GM12878 (cell line): ENCODE data around the gene SNX13. TPM values are rescaled to one million over a fixed set of nuclear protein-coding genes. Genes with fewer than 3 reads are reported as not detected.

Source experiments
- ATAC-seq: fragments of 200-7000 bp; cut with Tn5 transposase; 3 replicates; pipeline ENCODE4 v1.9.1; 2020; ENCODE audit warnings: mild to moderate bottlenecking, moderate library complexity
- BruUV-seq: library from RNA; stranded (reverse); fragments of 400-500 nt; replicated peaks from 2 replicates; lab custom pipeline; 2021; lab: Mats Ljungman, UMichigan
- CTCF ChIA-PET: fragments of 300-600 bp; sonication (Branson Sonifier 250); formaldehyde crosslinking; extraction: SDS; loops from one replicate; lab custom pipeline; 2021; ENCODE audit warnings: inconsistent platforms; lab: Yijun Ruan, JAX
- POLR2A ChIA-PET: fragments of 350-600 bp; formaldehyde crosslinking; extraction: SDS; loops from one replicate; lab custom pipeline; 2021; ENCODE audit warnings: inconsistent platforms; lab: Charles Lee
- RAD21 ChIA-PET: fragments of 300-600 bp; sonication (Branson Sonifier 250); formaldehyde crosslinking; loops from one replicate; lab custom pipeline; 2023; ENCODE audit warnings: antibody characterized with exemption; ENCODE audit not compliant: unreplicated experiment; lab: Charles Lee
- SMC1A ChIA-PET: fragments of 300-600 bp; sonication (Branson Sonifier 250); formaldehyde crosslinking; loops from one replicate; lab custom pipeline; 2023; ENCODE audit not compliant: unreplicated experiment, uncharacterized antibody; lab: Charles Lee
- DNase-seq: peaks from one replicate; pipeline ENCODE4 v3.0.0-alpha.2; 2011; ENCODE audit warnings: low read depth, low spot score
- FAIRE-seq: peaks from 3 replicates; lab custom pipeline; 2011; peaks lifted over from hg19 to GRCh38; lab: Jason Lieb, UNC
- H2AFZ ChIP-seq: 2 replicates; pipeline ENCODE4 v1.6.0; 2011; ENCODE audit warnings: low read depth, low read length, control low read depth; ENCODE audit not compliant: control insufficient read depth
- H3K27ac ChIP-seq: 2 replicates; pipeline ENCODE4 v1.5.1; 2011; ENCODE audit warnings: control low read depth; ENCODE audit not compliant: control insufficient read depth, insufficient read depth
- H3K27me3 ChIP-seq, 2 experiments: replicated peaks in 1 of 2; 2 replicates each; pipeline versions ENCODE4 v1.6.0 to v1.6.1; 2011; ENCODE audit warnings: low read length in 1 of 2; ENCODE audit not compliant: control insufficient read depth in 2 of 2, insufficient read depth in 2 of 2
- H3K36me3 ChIP-seq, 2 experiments: 2 replicates each; pipeline ENCODE4 v1.5.1; 2011; ENCODE audit warnings: low read length in 1 of 2; ENCODE audit not compliant: control insufficient read depth in 2 of 2, insufficient read depth in 2 of 2
- H3K4me1 ChIP-seq: 2 replicates; pipeline ENCODE4 v1.6.1; 2011; ENCODE audit warnings: mild to moderate bottlenecking, low read length, moderate library complexity, mixed read lengths; ENCODE audit not compliant: control insufficient read depth, insufficient read depth
- H3K4me2 ChIP-seq: 2 replicates; pipeline ENCODE4 v1.6.0; 2011; ENCODE audit warnings: control low read depth; ENCODE audit not compliant: control insufficient read depth, insufficient read depth
- H3K4me3 ChIP-seq: fragments of 200-600 bp; sonication (generic); 2 replicates; pipeline ENCODE4 v1.5.1; 2016
- H3K79me2 ChIP-seq: 2 replicates; pipeline ENCODE4 v1.6.0; 2011; ENCODE audit warnings: low read length; ENCODE audit not compliant: control insufficient read depth, insufficient read depth
- H3K9ac ChIP-seq: 2 replicates; pipeline ENCODE4 v1.8.0; 2011; ENCODE audit warnings: low read length, control low read depth, mixed read lengths; ENCODE audit not compliant: control insufficient read depth, insufficient read depth
- H3K9me3 ChIP-seq: replicated peaks from 3 replicates; pipeline ENCODE4 v1.5.1; 2011; ENCODE audit warnings: mild to moderate bottlenecking, low read length; ENCODE audit not compliant: control insufficient read depth, insufficient read depth
- H4K20me1 ChIP-seq: 2 replicates; pipeline ENCODE4 v1.6.0; 2011; ENCODE audit not compliant: control insufficient read depth, insufficient read depth
- ASH2L ChIP-seq: fragments of 300-600, 200-600 bp; sonication (generic); IDR thresholded peaks from 2 replicates; pipeline ENCODE4 v1.6.1; 2017; ENCODE audit warnings: low read depth, mild to moderate bottlenecking, borderline replicate concordance
- ATF2 ChIP-seq: IDR thresholded peaks from 2 replicates; pipeline ENCODE4 v1.6.1; 2012; ENCODE audit warnings: low read length, inconsistent platforms
- ELK1 ChIP-seq: IDR thresholded peaks from 2 replicates; pipeline ENCODE4 v1.6.1; 2012; ENCODE audit warnings: low read depth, low read length, improper control_type of control experiment
- GABPA ChIP-seq: IDR thresholded peaks from 2 replicates; pipeline ENCODE4 v1.6.1; 2014; ENCODE audit warnings: antibody characterized with exemption, low read depth, mild to moderate bottlenecking, inconsistent platforms
- HCFC1 ChIP-seq: fragments of 150-350 bp; IDR thresholded peaks from 2 replicates; pipeline ENCODE4 v1.6.1; 2014; ENCODE audit warnings: low read length
- HDGF ChIP-seq: fragments of 450-650 bp; IDR thresholded peaks from 2 replicates; pipeline ENCODE4 v1.6.1; 2016; ENCODE audit warnings: antibody characterized with exemption
- IRF3 ChIP-seq: fragments of 450-650 bp; IDR thresholded peaks from 2 replicates; pipeline ENCODE4 v1.6.1; 2014; ENCODE audit warnings: mild to moderate bottlenecking
- MAX ChIP-seq: IDR thresholded peaks from 2 replicates; pipeline ENCODE4 v1.6.1; 2012; ENCODE audit warnings: low read depth, low read length, improper control_type of control experiment
- MXI1 ChIP-seq: fragments of 150-350 bp; IDR thresholded peaks from 2 replicates; pipeline ENCODE4 v1.6.1; 2011; ENCODE audit warnings: low read depth, mild to moderate bottlenecking, inconsistent platforms, low read length, improper control_type of control experiment
- RBBP5 ChIP-seq: fragments of 200-600 bp; sonication (generic); conservative IDR thresholded peaks from 2 replicates; pipeline ENCODE4 v1.6.1; 2016
- RUNX3 ChIP-seq: IDR thresholded peaks from 2 replicates; pipeline ENCODE4 v1.6.1; 2012; ENCODE audit warnings: low read length, inconsistent platforms
- SP1 ChIP-seq: IDR thresholded peaks from one replicate; pipeline ENCODE4 v1.6.1; 2011; ENCODE audit warnings: low read depth, low read length
- ZBTB11 ChIP-seq: fragments of 450-650 bp; formaldehyde crosslinking; IDR thresholded peaks from 2 replicates; pipeline ENCODE4 v1.5.0; 2022; ENCODE audit warnings: mild to moderate bottlenecking, missing genetic modification characterization
- ZBTB40 ChIP-seq: fragments of 450-650 bp; IDR thresholded peaks from 2 replicates; pipeline ENCODE4 v1.6.1; 2016; ENCODE audit warnings: mild to moderate bottlenecking, moderate library complexity, borderline replicate concordance
- WGBS: methylation state at CpG from one replicate; pipeline ENCODE4 v1.1.6; 2016; ENCODE audit warnings: low lambda C conversion rate; ENCODE audit not compliant: insufficient replicate concordance, insufficient coverage; ENCODE audit errors: missing lambda C conversion rate; 5-methylcytosine and 5-hydroxymethylcytosine counted together
- in situ Hi-C: fragments of 300-500 bp; cut with MboI; formaldehyde crosslinking; loops from 9 replicates; pipeline ENCODE4 v1.14.3; 2018; ENCODE audit warnings: mixed read lengths
- intact Hi-C: fragments of 100-400 bp; cut with micrococcal nuclease; formaldehyde crosslinking; loops from one replicate; pipeline ENCODE4 v1.14.2; 2022; ENCODE audit not compliant: unreplicated experiment
- polyA plus RNA-seq, 11 experiments: library from polyadenylated mRNA; depleted of rRNA in 4 of 11; unstranded in 6 of 11; stranded (reverse) in 5 of 11; fragments of >200 nt; fragmentation: Nextera tagmentation in 4 of 11; fragmentation: Illumina TruSeq in 1 of 11; extraction: Ambion mirVana in 4 of 11; extraction: Trizol in 1 of 11; gene quantifications; 1 replicate in 1 of 11; 2 replicates in 10 of 11; pipeline versions ENCODE4 v1.2.1 to v1.2.3, GENCODE V29; 2011 to 2016; ENCODE audit warnings: inconsistent platforms in 2 of 11, missing spikeins in 2 of 11, low read depth in 1 of 11
- total RNA-seq, 4 experiments: library from RNA; depleted of rRNA in 3 of 4; stranded (reverse); fragments of >200 nt in 3 of 4; fragmentation: Illumina TruSeq in 1 of 4; extraction: Trizol in 1 of 4; gene quantifications; 2 replicates each; pipeline versions ENCODE4 v1.2.1 to v1.2.3, GENCODE V29; 2013 to 2021

The SNX13 gene
- total and polyA plus RNA-seq, 10 of the 15 experiments (the other 5 are each of a cell fraction or from before 2014, with no cell fraction given) = 2.2 to 17.1 (median 11.9) TPM

- Histone ChIP-seq H3K36me3 (no peaks in the 10 kb centered on the region), H3K79me2 (no peaks in the 10 kb centered on the region), H2AFZ (no peak overlapping the region), H3K9me3 (peaks cover 3% of the 10 kb centered on the region; the same call in 2 of the 3 replicates), H3K4me1 (no peaks in the 10 kb centered on the region), H3K9ac (no peak overlapping the region), H4K20me1 (no peaks in the 10 kb centered on the region), H3K4me3 (no peak overlapping the region), H3K27me3 (no peaks in the 10 kb centered on the region), H3K27ac (no peak overlapping the region), H3K4me2 (no peak overlapping the region)
- no peak for ATAC-seq
- BruUV-seq = no TSS peak
- DNase-seq = no peak
- intact Hi-C loops (no loop called here), in situ Hi-C loops (no loop called here)
- ChIA-PET RAD21 (no interaction called here), CTCF (interaction anchor here (0.6 kb wide), 1 partner anchor 138 kb away, joined by 4 read pairs; no protein-coding TSS in a partner anchor), POLR2A (no interaction called here), SMC1A (interaction anchor here (0.9 kb wide), 1 partner anchor 202 kb away, joined by 3 read pairs; no protein-coding TSS in a partner anchor)
- 95% methylated on average over 1 of the region's 1 CpG for WGBS
- no peak for FAIRE-seq
- no peak for TF ChIP-seq HCFC1
- no peak for TF ChIP-seq RUNX3
- no peak for TF ChIP-seq IRF3
- no peak for TF ChIP-seq GABPA
- no peak for TF ChIP-seq RBBP5
- TF ChIP-seq ATF2 = no peak
- TF ChIP-seq ZBTB40 = no peak
- TF ChIP-seq ZBTB11 (CRISPR knock-in tag) = no peak
- TF ChIP-seq ASH2L = no peak
- TF ChIP-seq ELK1 = no peak
- no peak for TF ChIP-seq MXI1
- no peak for TF ChIP-seq SP1
- no peak for TF ChIP-seq HDGF
- no peak for TF ChIP-seq MAX
These were observed 33.3 kb downstream of the SNX13 start for GRCh38 chr7:17907014-17907413.
